HG03378 (cell line): ENCODE data around the gene PPL.

Experiments used
- ATAC-seq: cut with Tn5 transposase; IDR thresholded peaks from one replicate; pipeline ENCODE4 v1.9.1; 2021; ENCODE audit warnings: mild to moderate bottlenecking, moderate library complexity; ENCODE audit not compliant: unreplicated experiment

Gene PPL

DNA sequence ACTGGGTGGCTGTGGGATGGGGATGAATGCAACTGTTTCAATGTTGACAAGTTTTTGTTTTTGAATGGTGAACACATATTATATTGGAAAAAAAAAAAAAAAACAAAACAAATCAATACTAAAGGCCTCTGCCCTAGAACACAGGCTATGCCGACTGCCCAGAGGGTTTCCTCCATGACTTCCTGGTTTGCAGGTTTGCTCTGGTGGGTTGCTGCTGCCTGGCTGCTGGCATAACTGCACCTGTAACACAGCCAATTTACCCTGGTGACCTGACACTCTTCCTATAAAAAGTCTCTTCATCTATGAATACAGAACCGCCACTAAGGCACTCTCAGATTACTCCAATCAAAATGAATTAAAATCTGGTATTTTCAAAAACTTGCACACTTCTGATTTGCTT lies 100.2 kb downstream of the PPL start:
- ATAC-seq: no peak

DNA sequence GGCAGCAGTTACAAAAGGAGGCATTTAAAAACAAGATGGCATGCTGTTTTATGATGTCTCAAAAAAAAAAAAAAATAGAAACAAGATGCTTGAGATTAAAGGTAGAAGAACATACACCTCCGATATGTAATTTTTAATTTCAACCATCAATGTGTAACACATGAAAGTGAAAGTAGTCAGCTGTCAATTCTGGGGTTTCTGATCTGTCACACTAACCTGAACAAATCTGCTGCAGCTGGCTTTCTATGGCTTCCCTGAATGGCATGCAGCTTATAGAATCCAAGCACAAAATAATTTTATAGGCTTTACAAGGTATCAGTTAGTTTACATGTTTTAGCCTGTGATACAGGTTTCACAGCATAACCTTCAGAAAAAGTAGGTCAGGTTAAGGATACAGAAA lies 103.4 kb downstream of the PPL start:
- no peak for ATAC-seq

DNA sequence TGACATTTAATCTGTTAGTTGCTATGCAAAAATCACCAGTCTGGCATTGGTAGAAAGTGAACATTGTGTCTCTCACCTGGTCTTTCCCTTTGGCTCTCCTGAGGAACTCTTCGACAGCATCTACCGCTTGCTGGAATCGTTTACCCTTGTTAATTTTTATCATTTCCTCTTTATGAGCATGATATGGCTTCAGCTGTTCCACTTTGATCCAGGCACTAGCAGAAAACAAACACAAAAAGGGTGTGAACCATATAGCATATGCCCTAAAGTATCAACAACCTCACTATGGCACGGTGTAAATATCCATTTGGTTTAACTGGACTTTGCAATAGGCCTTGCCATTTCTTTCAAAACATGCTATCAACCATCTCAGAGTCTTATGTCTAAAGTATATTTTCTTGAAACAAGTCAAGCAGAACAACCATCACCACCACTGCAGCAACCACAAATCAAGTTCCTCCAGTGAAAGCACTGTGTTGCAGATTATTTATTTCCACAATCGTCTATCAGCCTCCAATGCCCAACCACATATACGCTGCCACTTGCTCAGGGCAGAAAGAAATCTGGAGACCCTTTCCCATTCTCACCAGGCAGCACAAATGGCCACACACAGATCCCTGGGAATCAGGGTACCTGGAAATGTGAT lies 104.1 kb downstream of the PPL start:
- ATAC-seq: no peak
